ENCODE measurements around the gene NAT8L. TPM values are rescaled to one million over a fixed set of nuclear protein-coding genes. Genes with fewer than 3 reads are reported as not detected.

The NAT8L gene
- total RNA-seq, 2 experiments from 2014 or later, result not detected

DNA sequence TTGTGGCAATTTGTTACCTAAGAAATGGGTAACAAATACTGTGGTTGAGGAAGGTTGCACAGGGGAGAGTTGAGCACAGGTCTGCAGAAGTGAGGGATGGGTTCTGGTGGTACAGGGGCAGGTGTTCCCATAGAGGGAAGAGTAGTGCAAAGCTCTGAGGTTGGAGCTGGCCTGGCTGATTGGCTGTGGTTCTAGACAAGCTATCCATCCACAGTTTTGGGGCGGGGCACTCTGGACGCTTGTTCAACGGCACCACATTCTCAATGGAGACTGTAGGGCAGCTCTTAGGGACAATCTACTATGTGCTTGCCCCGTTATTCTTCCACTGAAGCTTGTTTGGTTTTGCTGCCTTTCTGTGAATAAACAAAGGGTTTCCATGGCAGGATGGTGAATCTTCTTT is 35.4 kb downstream of the NAT8L start:
- no peak overlapping the region for H3K4me3 ChIP-seq (ENCODE audit: low read length)
- H3K4me1 ChIP-seq (ENCODE audit: insufficient read depth, low read length), result no peaks in the 10 kb centered on the region
- no peaks in the 10 kb centered on the region for H3K36me3 ChIP-seq (ENCODE audit: insufficient read depth, low read length)
- Mint-ChIP-seq H3K36me3 (ENCODE audit: low read depth) (peaks cover 4% of the 10 kb centered on the region), H3K9me3 (no peaks in the 10 kb centered on the region), H3K4me1 (ENCODE audit: low read depth) (no peaks in the 10 kb centered on the region), H3K27ac (no peak overlapping the region), H3K27me3 (peaks cover 4% of the 10 kb centered on the region), H3K4me3 (no peak overlapping the region)
- ChIA-PET POLR2A (no interaction called here), CTCF (no interaction called here)
- H3K27me3 ChIP-seq (ENCODE audit: control insufficient read depth in 1 of 2, insufficient read depth in 2 of 2, low read length in 2 of 2), result no peaks in the 10 kb centered on the region
- H3K27ac ChIP-seq (ENCODE audit: low read depth in 1 of 2, low read length in 2 of 2), result no peak overlapping the region
- peaks cover 4 to 26% of the 10 kb centered on the region in 2 experiments for H3K9me3 ChIP-seq (ENCODE audit: control insufficient read depth in 1 of 2, insufficient read depth in 1 of 2, low read length in 2 of 2)
- DNase-seq (no peak), ATAC-seq (ENCODE audit: poor library complexity) (no peak)
- TF ChIP-seq, protein P1, sequence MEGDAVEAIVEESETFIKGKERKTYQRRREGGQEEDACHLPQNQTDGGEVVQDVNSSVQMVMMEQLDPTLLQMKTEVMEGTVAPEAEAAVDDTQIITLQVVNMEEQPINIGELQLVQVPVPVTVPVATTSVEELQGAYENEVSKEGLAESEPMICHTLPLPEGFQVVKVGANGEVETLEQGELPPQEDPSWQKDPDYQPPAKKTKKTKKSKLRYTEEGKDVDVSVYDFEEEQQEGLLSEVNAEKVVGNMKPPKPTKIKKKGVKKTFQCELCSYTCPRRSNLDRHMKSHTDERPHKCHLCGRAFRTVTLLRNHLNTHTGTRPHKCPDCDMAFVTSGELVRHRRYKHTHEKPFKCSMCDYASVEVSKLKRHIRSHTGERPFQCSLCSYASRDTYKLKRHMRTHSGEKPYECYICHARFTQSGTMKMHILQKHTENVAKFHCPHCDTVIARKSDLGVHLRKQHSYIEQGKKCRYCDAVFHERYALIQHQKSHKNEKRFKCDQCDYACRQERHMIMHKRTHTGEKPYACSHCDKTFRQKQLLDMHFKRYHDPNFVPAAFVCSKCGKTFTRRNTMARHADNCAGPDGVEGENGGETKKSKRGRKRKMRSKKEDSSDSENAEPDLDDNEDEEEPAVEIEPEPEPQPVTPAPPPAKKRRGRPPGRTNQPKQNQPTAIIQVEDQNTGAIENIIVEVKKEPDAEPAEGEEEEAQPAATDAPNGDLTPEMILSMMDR (IDR thresholded peaks at IDR 0.05), result no peak
- intact Hi-C loops (cut with DNase I, micrococcal nuclease), result no loop called here

- H3K36me3 Mint-ChIP-seq (ENCODE audit: low read depth), result peaks cover 4% of the 10 kb centered on the region
- H3K36me3 ChIP-seq (ENCODE audit: insufficient read depth, low read length), result no peaks in the 10 kb centered on the region
- POLR2A ChIA-PET, result no interaction called here
- DNase-seq (no peak), ATAC-seq (ENCODE audit: poor library complexity) (no peak)
- H3K9me3 Mint-ChIP-seq, result no peaks in the 10 kb centered on the region
- H3K27me3 ChIP-seq (ENCODE audit: control insufficient read depth in 1 of 2, insufficient read depth in 2 of 2, low read length in 2 of 2), result no peaks in the 10 kb centered on the region
- no peaks in the 10 kb centered on the region for H3K4me1 Mint-ChIP-seq (ENCODE audit: low read depth)
- H3K4me3 ChIP-seq (ENCODE audit: low read length), result no peak overlapping the region
- H3K27me3 Mint-ChIP-seq, result peaks cover 4% of the 10 kb centered on the region
- no peak overlapping the region for H3K27ac Mint-ChIP-seq
- TF ChIP-seq, protein P1 (IDR thresholded peaks at IDR 0.05), result no peak
- no peak overlapping the region for H3K27ac ChIP-seq (ENCODE audit: low read depth in 1 of 2, low read length in 2 of 2)
- no peaks in the 10 kb centered on the region for H3K4me1 ChIP-seq (ENCODE audit: insufficient read depth, low read length)
- CTCF ChIA-PET, result no interaction called here
- H3K4me3 Mint-ChIP-seq, result no peak overlapping the region
- intact Hi-C loops (cut with DNase I, micrococcal nuclease), result no loop called here
- peaks cover 4 to 26% of the 10 kb centered on the region in 2 experiments for H3K9me3 ChIP-seq (ENCODE audit: control insufficient read depth in 1 of 2, insufficient read depth in 1 of 2, low read length in 2 of 2)
Measured at GRCh38 chr4:2095236-2096072, 36.3 kb downstream of the NAT8L start.

- no peaks in the 10 kb centered on the region for H3K9me3 Mint-ChIP-seq
- CTCF ChIA-PET, result no interaction called here
- H3K36me3 Mint-ChIP-seq (ENCODE audit: low read depth), result peaks cover 4% of the 10 kb centered on the region
Measured at GRCh38 chr4:2096073-2096609, 37.0 kb downstream of the NAT8L start.

More at GRCh38 chr4:2096073-2096609, 37.0 kb downstream of the NAT8L start:
- peaks cover 4% of the 10 kb centered on the region for H3K27me3 Mint-ChIP-seq
- intact Hi-C loops (cut with DNase I, micrococcal nuclease), result no loop called here
- no peaks in the 10 kb centered on the region for H3K4me1 ChIP-seq (ENCODE audit: insufficient read depth, low read length)
- ATAC-seq (ENCODE audit: poor library complexity) (no peak), DNase-seq (no peak)
- H3K36me3 ChIP-seq (ENCODE audit: insufficient read depth, low read length), result no peaks in the 10 kb centered on the region
- H3K9me3 ChIP-seq (ENCODE audit: control insufficient read depth in 1 of 2, insufficient read depth in 1 of 2, low read length in 2 of 2), result peaks cover 4 to 26% of the 10 kb centered on the region in 2 experiments
- POLR2A ChIA-PET, result no interaction called here
- no peak overlapping the region for H3K4me3 Mint-ChIP-seq
- no peak overlapping the region for H3K27ac ChIP-seq (ENCODE audit: low read depth in 1 of 2, low read length in 2 of 2)
- H3K27ac Mint-ChIP-seq, result no peak overlapping the region
- H3K4me1 Mint-ChIP-seq (ENCODE audit: low read depth), result no peaks in the 10 kb centered on the region
- H3K4me3 ChIP-seq (ENCODE audit: low read length), result no peak overlapping the region
- no peaks in the 10 kb centered on the region for H3K27me3 ChIP-seq (ENCODE audit: control insufficient read depth in 1 of 2, insufficient read depth in 2 of 2, low read length in 2 of 2)
- TF ChIP-seq, protein P1 (IDR thresholded peaks at IDR 0.05), result no peak
